ENCODE data around the gene ELF1.

DNA sequence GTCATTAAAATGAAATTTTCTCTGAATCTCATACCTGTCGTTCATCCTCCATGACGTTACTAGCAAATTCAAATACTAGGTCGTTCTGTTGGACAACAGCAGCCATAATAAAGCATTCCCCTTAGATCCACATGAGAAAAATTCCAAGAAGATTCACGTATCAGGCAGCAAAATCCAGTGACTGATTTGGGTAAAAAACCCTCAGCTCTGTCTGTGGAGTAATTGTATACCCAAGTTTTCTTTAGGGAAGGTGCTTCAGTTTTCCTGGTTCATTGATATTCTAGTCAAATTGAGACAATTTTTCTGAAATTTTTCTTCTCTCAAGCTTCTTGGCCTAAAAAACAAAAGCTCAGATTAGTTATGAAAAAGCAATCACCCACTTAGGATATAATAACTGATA lies 37.2 kb downstream of the ELF1 start:
- TF ChIP-seq, protein P1, sequence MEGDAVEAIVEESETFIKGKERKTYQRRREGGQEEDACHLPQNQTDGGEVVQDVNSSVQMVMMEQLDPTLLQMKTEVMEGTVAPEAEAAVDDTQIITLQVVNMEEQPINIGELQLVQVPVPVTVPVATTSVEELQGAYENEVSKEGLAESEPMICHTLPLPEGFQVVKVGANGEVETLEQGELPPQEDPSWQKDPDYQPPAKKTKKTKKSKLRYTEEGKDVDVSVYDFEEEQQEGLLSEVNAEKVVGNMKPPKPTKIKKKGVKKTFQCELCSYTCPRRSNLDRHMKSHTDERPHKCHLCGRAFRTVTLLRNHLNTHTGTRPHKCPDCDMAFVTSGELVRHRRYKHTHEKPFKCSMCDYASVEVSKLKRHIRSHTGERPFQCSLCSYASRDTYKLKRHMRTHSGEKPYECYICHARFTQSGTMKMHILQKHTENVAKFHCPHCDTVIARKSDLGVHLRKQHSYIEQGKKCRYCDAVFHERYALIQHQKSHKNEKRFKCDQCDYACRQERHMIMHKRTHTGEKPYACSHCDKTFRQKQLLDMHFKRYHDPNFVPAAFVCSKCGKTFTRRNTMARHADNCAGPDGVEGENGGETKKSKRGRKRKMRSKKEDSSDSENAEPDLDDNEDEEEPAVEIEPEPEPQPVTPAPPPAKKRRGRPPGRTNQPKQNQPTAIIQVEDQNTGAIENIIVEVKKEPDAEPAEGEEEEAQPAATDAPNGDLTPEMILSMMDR (IDR thresholded peaks at IDR 0.05), result no peak
- TF ChIP-seq POLR2A (IDR thresholded peaks at IDR 0.05), result no peak

Data from esophagus squamous epithelium (tissue), 4 donors.